ENCODE results near the gene MRPL24. TPM values are rescaled to one million over a fixed set of nuclear protein-coding genes. Genes with fewer than 3 reads are reported as not detected.

Gene MRPL24
- total and polyA plus RNA-seq, 2 of the 8 experiments (the other 6 are each of a cell fraction or from before 2014, with no cell fraction given), result 29.7 to 35.2 TPM

GRCh38 chr1:156745881-156746280, 5.0 kb upstream of the MRPL24 start:
- WGBS, 2 experiments (ENCODE audit: extremely low coverage in 1 of 2, insufficient coverage in 1 of 2, insufficient read length in 1 of 2, insufficient replicate concordance in 2 of 2, low coverage in 1 of 2, low lambda C conversion rate in 2 of 2, missing lambda C conversion rate in 1 of 2), result 84% methylated on average over 3 of the region's 3 CpGs; no CpG with 5 or more reads in 1 of the 2 experiments
- no peak for FAIRE-seq
- H3K4me2 ChIP-seq (ENCODE audit: insufficient read depth in 1 of 2, low read depth in 2 of 2, low read length in 2 of 2), result peak overlapping the region; percentile 98 to 99; a peak in 3 of 4 replicates
- H3K56ac ChIP-seq (replicated peaks; ENCODE audit: insufficient read length, low read depth, low read length), result no peak overlapping the region
- H2AK5ac ChIP-seq (ENCODE audit: low read depth, low read length), result peak overlapping the region; percentile 94; the same call in 1 of the 2 replicates
- H3K4ac ChIP-seq (replicated peaks; ENCODE audit: insufficient read length, low read depth, low read length), result no peak overlapping the region
- no peak overlapping the region for H2BK120ac ChIP-seq (replicated peaks; ENCODE audit: low read depth, low read length)
- no peak overlapping the region for H3K23ac ChIP-seq (ENCODE audit: insufficient read length)
- no peak overlapping the region for H2AFZ ChIP-seq (ENCODE audit: low read length)
- peak overlapping the region in 3 of 4 experiments; percentile 42 to 98 (median 81); a peak in 5 of 7 replicates for H3K9ac ChIP-seq (replicated peaks in 1 of 4; ENCODE audit: extremely low read depth in 1 of 4, low read depth in 3 of 4, low read length in 3 of 4)
- ChIA-PET POLR2A (ENCODE audit: partially characterized antibody) (interaction anchor here (1.3 to 10.7 kb wide), 4 partner anchors 11 to 39 kb away, joined by 6 to 214 read pairs (median 12); partner anchors contain the start of genes ISG20L2 and METTL25B), CTCF (ENCODE audit: partially characterized antibody) (interaction anchor here (0.7 to 6.6 kb wide), 4 partner anchors 18 to 56 kb away, joined by 3 to 76 read pairs (median 14); partner anchors contain the start of genes ISG20L2 and METTL25B)
- no peak overlapping the region for H3K14ac ChIP-seq (ENCODE audit: insufficient read length)
- peaks cover 30 to 59% of the 10 kb centered on the region in 2 experiments for H3K79me2 ChIP-seq (ENCODE audit: control insufficient read depth in 1 of 2, insufficient read depth in 2 of 2, low read length in 2 of 2)
- peak overlapping the region; percentile 92; the same call in 1 of the 2 replicates for H2BK15ac ChIP-seq (ENCODE audit: low read length)
- H3K36me3 ChIP-seq (ENCODE audit: control insufficient read depth in 2 of 4, insufficient read depth in 4 of 4, low read length in 3 of 4), result peaks cover 13 to 33% (median 14%) of the 10 kb centered on the region in 4 experiments; a peak in 6 of 8 replicates
- peak overlapping the region; percentile 72 for H3K27ac ChIP-seq (ENCODE audit: low read depth, low read length)
- H4K8ac ChIP-seq (ENCODE audit: extremely low read depth, insufficient read depth, low read length), result no peak overlapping the region
- peaks cover 8% of the 10 kb centered on the region for H3K23me2 ChIP-seq (ENCODE audit: low read depth, low read length)
- H3K79me1 ChIP-seq (ENCODE audit: low read depth, low read length), result peaks cover 15% of the 10 kb centered on the region
- H3K4me1 ChIP-seq (replicated peaks in 1 of 4; ENCODE audit: control insufficient read depth in 3 of 4, insufficient read depth in 4 of 4, low read length in 3 of 4), result peaks cover 32 to 50% (median 34%) of the 10 kb centered on the region in 4 experiments
- H3K18ac ChIP-seq (ENCODE audit: extremely low read depth, low read length), result peak overlapping the region; percentile 99; the same call in 1 of the 2 replicates
- H2BK5ac ChIP-seq (ENCODE audit: low read depth, low read length), result peak overlapping the region; percentile 99
- H3K9me3 ChIP-seq (ENCODE audit: insufficient read depth in 2 of 2, low read depth in 1 of 2, low read length in 1 of 2), result no peaks in the 10 kb centered on the region
- H4K20me1 ChIP-seq (replicated peaks in 1 of 2; ENCODE audit: control insufficient read depth in 1 of 2, insufficient read depth in 2 of 2, low read length in 2 of 2), result peaks cover 0 to 4% of the 10 kb centered on the region in 2 experiments
- no peaks in the 10 kb centered on the region for H3K27me3 ChIP-seq (replicated peaks in 1 of 4; ENCODE audit: control insufficient read depth in 3 of 4, extremely low read depth in 1 of 4, insufficient read depth in 3 of 4, low read length in 3 of 4)
- H3K4me3 ChIP-seq (ENCODE audit: extremely low read depth in 1 of 4, insufficient read depth in 2 of 4, low read depth in 3 of 4, low read length in 4 of 4), result peak overlapping the region; percentile 52 to 100 (median 64); a peak in 6 of 8 replicates
- peak overlapping the region; percentile 98; the same call in 1 of the 2 replicates for H2BK12ac ChIP-seq (ENCODE audit: low read depth, low read length)
- no peak overlapping the region for H2BK20ac ChIP-seq (ENCODE audit: low read length)
- no peak for DNase-seq (ENCODE audit: low read depth in 1 of 2, low spot score in 2 of 2)
- no peak overlapping the region for H4K5ac ChIP-seq (ENCODE audit: insufficient read length, low read depth, low read length)
- peak overlapping the region; percentile 69 for H4K91ac ChIP-seq (replicated peaks; ENCODE audit: insufficient read length, low read length)
- TF ChIP-seq RBBP5 (IDR thresholded peaks at IDR 0.05; ENCODE audit: borderline replicate concordance, low read depth, low read length) (no peak), SIN3A (conservative IDR thresholded peaks at IDR 0.05 in 1 of 2, IDR thresholded peaks at IDR 0.05 in 1 of 2; ENCODE audit: low read depth in 1 of 2, low read length in 2 of 2) (no peak), PHF8 (conservative IDR thresholded peaks at IDR 0.05; ENCODE audit: low read depth, low read length) (no peak), CBX8 (IDR thresholded peaks at IDR 0.05; ENCODE audit: borderline replicate concordance, low read depth, low read length) (no peak)
- TF ChIP-seq, protein P1, sequence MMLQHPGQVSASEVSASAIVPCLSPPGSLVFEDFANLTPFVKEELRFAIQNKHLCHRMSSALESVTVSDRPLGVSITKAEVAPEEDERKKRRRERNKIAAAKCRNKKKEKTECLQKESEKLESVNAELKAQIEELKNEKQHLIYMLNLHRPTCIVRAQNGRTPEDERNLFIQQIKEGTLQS (IDR thresholded peaks at IDR 0.05; ENCODE audit: insufficient read depth, low read depth, low read length), result no peak

Measured in H1 (cell line).